ENCODE data around the gene MYRIP.

DNA sequence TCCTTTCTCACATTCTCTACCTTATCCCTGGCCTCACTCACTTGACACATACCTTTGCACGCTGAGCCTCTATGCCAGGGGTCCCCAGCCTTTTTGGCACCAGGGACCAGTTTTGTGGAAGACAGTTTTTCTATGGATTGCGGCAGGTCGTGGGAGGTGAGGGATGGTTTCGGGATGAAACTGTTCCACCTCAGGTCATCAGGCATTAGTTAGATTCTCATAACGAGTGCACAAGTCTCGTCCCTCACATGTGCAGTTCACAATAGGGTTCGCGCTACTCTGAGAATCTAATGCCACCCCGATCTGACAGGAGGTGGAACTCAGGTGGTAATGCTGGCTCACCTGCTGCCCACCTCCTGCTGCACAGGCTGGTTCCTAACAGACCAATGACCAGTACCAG, 387.6 kb downstream of the MYRIP start:
- TF ChIP-seq, protein P1, sequence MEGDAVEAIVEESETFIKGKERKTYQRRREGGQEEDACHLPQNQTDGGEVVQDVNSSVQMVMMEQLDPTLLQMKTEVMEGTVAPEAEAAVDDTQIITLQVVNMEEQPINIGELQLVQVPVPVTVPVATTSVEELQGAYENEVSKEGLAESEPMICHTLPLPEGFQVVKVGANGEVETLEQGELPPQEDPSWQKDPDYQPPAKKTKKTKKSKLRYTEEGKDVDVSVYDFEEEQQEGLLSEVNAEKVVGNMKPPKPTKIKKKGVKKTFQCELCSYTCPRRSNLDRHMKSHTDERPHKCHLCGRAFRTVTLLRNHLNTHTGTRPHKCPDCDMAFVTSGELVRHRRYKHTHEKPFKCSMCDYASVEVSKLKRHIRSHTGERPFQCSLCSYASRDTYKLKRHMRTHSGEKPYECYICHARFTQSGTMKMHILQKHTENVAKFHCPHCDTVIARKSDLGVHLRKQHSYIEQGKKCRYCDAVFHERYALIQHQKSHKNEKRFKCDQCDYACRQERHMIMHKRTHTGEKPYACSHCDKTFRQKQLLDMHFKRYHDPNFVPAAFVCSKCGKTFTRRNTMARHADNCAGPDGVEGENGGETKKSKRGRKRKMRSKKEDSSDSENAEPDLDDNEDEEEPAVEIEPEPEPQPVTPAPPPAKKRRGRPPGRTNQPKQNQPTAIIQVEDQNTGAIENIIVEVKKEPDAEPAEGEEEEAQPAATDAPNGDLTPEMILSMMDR (IDR thresholded peaks at IDR 0.05; ENCODE audit: low read depth, low read length, poor library complexity, severe bottlenecking) = no peak
- no peak for TF ChIP-seq EZH2phosphoT487 (IDR thresholded peaks at IDR 0.05; ENCODE audit: borderline replicate concordance, low read length)

All from DOHH2 (cell line).